Nephron progenitor cell (in vitro differentiated cells): ENCODE measurements around the gene ATP11A.

Experiments
- DNase-seq: peaks from one replicate; pipeline ENCODE4 v3.0.0; 2021
- H3K27ac Mint-ChIP-seq: 2 replicates; pipeline ENCODE4 v1.8.0; 2021; ENCODE audit warnings: mild to moderate bottlenecking, moderate library complexity, mixed read lengths
- H3K27me3 Mint-ChIP-seq: 2 replicates; pipeline ENCODE4 v1.8.0; 2021; ENCODE audit warnings: mild to moderate bottlenecking, low read depth, mixed read lengths; ENCODE audit not compliant: poor library complexity
- H3K36me3 Mint-ChIP-seq: 2 replicates; pipeline ENCODE4 v1.8.0; 2021; ENCODE audit warnings: low read depth, mixed read lengths
- H3K4me1 Mint-ChIP-seq: 2 replicates; pipeline ENCODE4 v1.8.0; 2021; ENCODE audit warnings: mixed read lengths
- H3K4me3 Mint-ChIP-seq: 2 replicates; pipeline ENCODE4 v1.8.0; 2021; ENCODE audit warnings: mild to moderate bottlenecking, moderate library complexity, mixed read lengths
- H3K9me3 Mint-ChIP-seq: 2 replicates; pipeline ENCODE4 v1.8.0; 2021; ENCODE audit warnings: mild to moderate bottlenecking, moderate library complexity, mixed read lengths
- CTCF ChIP-seq: fragments of 200-600 bp; sonication (generic); IDR thresholded peaks from 2 replicates; pipeline ENCODE4 v1.5.0; 2021; ENCODE audit warnings: antibody characterized with exemption

The ATP11A gene

GRCh38 chr13:112902669-112903068 lies 212.8 kb downstream of the ATP11A start:
- DNase-seq: no peak
- H3K36me3 Mint-ChIP-seq: peaks cover 48% of the 10 kb centered on the region
- TF ChIP-seq CTCF: no peak
- no peak overlapping the region for H3K27ac Mint-ChIP-seq
- no peak overlapping the region for H3K4me3 Mint-ChIP-seq
- H3K4me1 Mint-ChIP-seq: peaks cover 76% of the 10 kb centered on the region
- H3K27me3 Mint-ChIP-seq: peaks cover 47% of the 10 kb centered on the region
- H3K9me3 Mint-ChIP-seq: peaks cover 17% of the 10 kb centered on the region

- Mint-ChIP-seq H3K4me1 (peaks cover 78% of the 10 kb centered on the region), H3K4me3 (no peak overlapping the region), H3K27ac (no peak overlapping the region), H3K9me3 (peaks cover 17% of the 10 kb centered on the region), H3K27me3 (peaks cover 48% of the 10 kb centered on the region), H3K36me3 (peaks cover 48% of the 10 kb centered on the region)
- no peak for DNase-seq
- no peak for TF ChIP-seq CTCF
Observed at GRCh38 chr13:112903071-112903577, 213.3 kb downstream of the ATP11A start.

DNA sequence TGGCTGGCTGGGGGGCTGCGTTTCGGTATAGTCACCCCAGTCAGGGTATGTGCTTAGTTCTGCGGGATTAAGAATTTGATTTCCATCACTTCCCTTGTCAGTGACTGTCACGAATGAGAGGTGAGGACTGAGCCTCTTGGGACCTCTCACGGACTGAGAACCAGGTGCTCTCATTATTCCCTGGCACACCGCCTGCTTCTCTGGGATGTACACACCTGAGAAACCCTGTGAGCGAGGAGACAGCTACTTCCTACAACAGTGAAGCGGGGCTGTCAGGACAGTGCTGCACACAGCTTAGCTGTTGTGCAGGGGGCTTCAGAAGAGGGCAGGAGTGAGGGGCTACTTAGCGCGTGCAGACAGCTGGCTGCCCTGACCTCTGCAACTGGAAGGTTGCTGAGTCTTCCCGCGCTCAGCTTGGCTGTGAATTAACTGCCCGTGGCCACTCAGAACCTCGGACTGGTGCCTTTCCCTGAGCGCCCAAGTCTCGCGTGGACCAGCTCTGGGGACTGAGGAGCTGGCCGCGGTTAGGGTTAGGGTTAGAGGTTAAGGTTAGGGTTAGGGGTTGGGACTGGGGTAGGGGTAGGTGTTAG lies 213.9 kb downstream of the ATP11A start:
- H3K36me3 Mint-ChIP-seq: peaks cover 48% of the 10 kb centered on the region
- DNase-seq: no peak
- peaks cover 17% of the 10 kb centered on the region for H3K9me3 Mint-ChIP-seq
- no peak overlapping the region for H3K27ac Mint-ChIP-seq
- H3K4me3 Mint-ChIP-seq: no peak overlapping the region
- peaks cover 78% of the 10 kb centered on the region for H3K4me1 Mint-ChIP-seq
- H3K27me3 Mint-ChIP-seq: peaks cover 52% of the 10 kb centered on the region
- TF ChIP-seq CTCF: no peak

DNA sequence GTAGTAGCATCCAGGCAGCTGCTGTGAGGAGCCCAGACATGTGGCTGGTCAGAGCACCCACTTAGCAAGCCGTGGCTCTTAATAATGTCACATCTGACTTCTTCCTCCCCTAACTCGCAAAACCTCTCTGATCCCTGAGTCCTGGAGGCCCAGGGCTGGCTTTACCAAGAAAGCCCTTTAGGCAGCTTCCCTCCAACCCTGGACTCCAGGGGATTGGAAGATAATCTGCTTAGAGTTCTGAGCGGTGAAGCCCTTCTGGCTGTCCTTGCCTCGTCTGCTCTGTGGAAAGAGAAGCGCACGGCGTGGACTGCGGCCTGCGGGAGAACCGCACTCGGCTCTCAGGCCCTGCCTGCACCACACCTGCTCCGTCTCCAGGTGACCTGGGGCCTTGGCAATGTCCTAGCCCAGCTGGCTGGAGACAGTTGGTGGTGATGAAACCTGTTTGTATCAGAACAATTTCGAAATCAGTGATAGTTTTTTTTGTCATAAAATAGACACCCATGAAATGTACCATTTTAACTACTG lies 214.7 kb downstream of the ATP11A start:
- no peak for TF ChIP-seq CTCF

GRCh38 chr13:112905086-112905485 lies 215.2 kb downstream of the ATP11A start:
- no peak for DNase-seq
- H3K4me3 Mint-ChIP-seq: no peak overlapping the region
- peaks cover 17% of the 10 kb centered on the region for H3K9me3 Mint-ChIP-seq
- H3K36me3 Mint-ChIP-seq: peaks cover 48% of the 10 kb centered on the region
- TF ChIP-seq CTCF: no peak
- H3K4me1 Mint-ChIP-seq: peaks cover 78% of the 10 kb centered on the region
- H3K27ac Mint-ChIP-seq: no peak overlapping the region
- peaks cover 47% of the 10 kb centered on the region for H3K27me3 Mint-ChIP-seq

More for the DNA sequence above, 214.7 kb downstream of the ATP11A start:
- Mint-ChIP-seq H3K4me3 (no peak overlapping the region), H3K27ac (no peak overlapping the region), H3K9me3 (peaks cover 17% of the 10 kb centered on the region), H3K4me1 (peaks cover 79% of the 10 kb centered on the region), H3K36me3 (peaks cover 48% of the 10 kb centered on the region), H3K27me3 (peaks cover 50% of the 10 kb centered on the region)
- DNase-seq: no peak

DNA sequence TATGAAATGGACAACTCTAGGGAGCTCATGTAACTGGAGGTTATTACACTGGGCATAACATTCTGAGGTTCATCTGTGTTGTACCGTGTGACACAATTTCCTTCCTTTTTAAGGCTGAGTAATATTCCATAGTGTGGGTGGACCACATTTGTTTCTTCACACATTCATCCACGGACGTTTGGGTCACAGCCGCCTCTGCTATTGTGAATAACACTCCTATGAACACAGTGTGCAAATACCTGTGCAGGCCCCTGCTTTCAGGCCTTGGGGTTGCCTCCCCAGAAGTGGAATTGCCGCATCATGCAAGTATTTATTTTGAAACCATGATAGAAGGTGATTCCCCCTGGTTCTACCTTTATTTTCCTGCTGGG lies 215.8 kb downstream of the ATP11A start:
- Mint-ChIP-seq H3K9me3 (peaks cover 17% of the 10 kb centered on the region), H3K4me1 (peaks cover 72% of the 10 kb centered on the region), H3K27me3 (peaks cover 42% of the 10 kb centered on the region), H3K36me3 (peaks cover 48% of the 10 kb centered on the region), H3K4me3 (no peak overlapping the region), H3K27ac (peak overlapping the region; percentile 72)
- no peak for TF ChIP-seq CTCF
- no peak for DNase-seq
